ENCODE data around the gene GAD2.
A peak's percentile ranks its signal among the peaks of the same experiment; 100 is the strongest.
"Not testable (repeated sequence)": the region's sequence is repeated elsewhere in the genome, so short reads cannot be mapped to it uniquely, and the experiment has no call there.

Gene GAD2

GRCh38 chr10:26326851-26327250, 110.3 kb downstream of the GAD2 start:
- DNase-seq = no peak

GRCh38 chr10:26327811-26328210, 111.2 kb downstream of the GAD2 start:
- DNase-seq = no peak

- DNase-seq = no peak
Measured at GRCh38 chr10:26331371-26331770, 114.8 kb downstream of the GAD2 start.

GRCh38 chr10:26334232-26334931, 117.8 kb downstream of the GAD2 start:
- no peak for DNase-seq

- peak; percentile 51 for DNase-seq
Measured at GRCh38 chr10:26334932-26335573, 118.5 kb downstream of the GAD2 start.

- DNase-seq = no peak
Measured at GRCh38 chr10:26335574-26336093, 119.1 kb downstream of the GAD2 start.

- no peak for DNase-seq
Measured at GRCh38 chr10:26336979-26337378, 120.4 kb downstream of the GAD2 start.

- DNase-seq = no peak
Measured at GRCh38 chr10:26341701-26342100, 125.1 kb downstream of the GAD2 start.

GRCh38 chr10:26348821-26349417, 132.3 kb downstream of the GAD2 start:
- not testable (repeated sequence) for DNase-seq
